Neural cell (in vitro differentiated cells): ENCODE data around the gene PCYT1B. TPM values are rescaled to one million over a fixed set of nuclear protein-coding genes. Genes with fewer than 3 reads are reported as not detected.

Experiments used
- H2AFZ ChIP-seq: fragments of 200-600, 300-800 bp; sonication (generic), shearing (Covaris generic); 2 replicates; pipeline ENCODE4 v1.6.0; 2014; ENCODE audit warnings: low read depth, mild to moderate bottlenecking, antibody characterized with exemption, low read length, moderate library complexity
- H3F3A ChIP-seq: fragments of 200-600 bp; shearing (Covaris generic); 2 replicates; pipeline ENCODE4 v1.6.1; 2016; ENCODE audit warnings: mild to moderate bottlenecking, moderate library complexity, mixed read lengths, antibody characterized with exemption, low read length; ENCODE audit not compliant: insufficient read depth, poor library complexity, severe bottlenecking
- H3K27ac ChIP-seq: fragments of 200-600, 300-800 bp; sonication (generic), shearing (Covaris generic); 2 replicates; pipeline ENCODE4 v1.5.1; 2014; ENCODE audit warnings: mild to moderate bottlenecking, low read length, moderate library complexity
- H3K27me3 ChIP-seq: fragments of 300-800, 200-600 bp; sonication (generic), shearing (Covaris generic); 2 replicates; pipeline ENCODE4 v1.6.0; 2014; ENCODE audit warnings: mild to moderate bottlenecking, low read depth, low read length, moderate library complexity; ENCODE audit not compliant: insufficient read depth
- H3K36me3 ChIP-seq: fragments of 300-800, 200-600 bp; sonication (generic), shearing (Covaris generic); 2 replicates; pipeline ENCODE4 v1.5.1; 2014; ENCODE audit warnings: mild to moderate bottlenecking, antibody characterized with exemption, low read length, moderate library complexity; ENCODE audit not compliant: insufficient read depth
- H3K4me2 ChIP-seq: fragments of 300-800, 200-600 bp; sonication (generic), shearing (Covaris generic); 2 replicates; pipeline ENCODE4 v1.6.0; 2014; ENCODE audit warnings: mild to moderate bottlenecking, low read length
- H3K4me3 ChIP-seq: fragments of 300-800, 200-600 bp; sonication (generic), shearing (Covaris generic); 2 replicates; pipeline ENCODE4 v1.5.1; 2014; ENCODE audit warnings: mild to moderate bottlenecking, low read length, moderate library complexity
- H3K79me2 ChIP-seq: fragments of 200-600 bp; shearing (Covaris generic); replicated peaks from 2 replicates; pipeline ENCODE4 v1.6.0; 2014; ENCODE audit warnings: mild to moderate bottlenecking, low read length, moderate library complexity; ENCODE audit not compliant: insufficient read depth
- H3K9ac ChIP-seq: fragments of 300-800, 200-600 bp; sonication (generic), shearing (Covaris generic); 2 replicates; pipeline ENCODE4 v1.6.1; 2016; ENCODE audit warnings: mild to moderate bottlenecking, low read length, mixed read lengths
- H3K9me2 ChIP-seq: fragments of 200-600 bp; shearing (Covaris generic); 2 replicates; pipeline ENCODE4 v1.6.1; 2016; ENCODE audit warnings: mild to moderate bottlenecking, low read length, mixed read lengths; ENCODE audit not compliant: insufficient read depth
- H3K9me3 ChIP-seq: fragments of 200-600, 300-800 bp; sonication (generic), shearing (Covaris generic); 2 replicates; pipeline ENCODE4 v1.6.1; 2016; ENCODE audit warnings: mild to moderate bottlenecking, mixed run types, low read length, moderate library complexity, mixed read lengths
- H4K20me1 ChIP-seq: fragments of 200-600 bp; shearing (Covaris generic); 2 replicates; pipeline ENCODE4 v1.6.1; 2016; ENCODE audit warnings: mild to moderate bottlenecking, mixed run types; ENCODE audit not compliant: insufficient read depth
- EP300 ChIP-seq: fragments of 450-650 bp; conservative IDR thresholded peaks from 2 replicates; pipeline ENCODE4 v1.6.1; 2014; ENCODE audit warnings: antibody characterized with exemption, mild to moderate bottlenecking, moderate library complexity; ENCODE audit not compliant: poor library complexity, severe bottlenecking
- EZH2 ChIP-seq: fragments of 200-600, 300-800 bp; shearing (Covaris generic), sonication (generic); IDR thresholded peaks from 2 replicates; pipeline ENCODE4 v1.6.1; 2014; ENCODE audit warnings: antibody characterized with exemption, low read length, borderline replicate concordance, mild to moderate bottlenecking; ENCODE audit not compliant: insufficient read depth, poor library complexity, severe bottlenecking
- MXI1 ChIP-seq: fragments of 450-650 bp; conservative IDR thresholded peaks from 2 replicates; pipeline ENCODE4 v1.6.1; 2014; ENCODE audit warnings: antibody characterized with exemption, mild to moderate bottlenecking; ENCODE audit not compliant: poor library complexity, severe bottlenecking
- POLR2AphosphoS5 ChIP-seq: IDR thresholded peaks from 2 replicates; pipeline ENCODE4 v1.6.1; 2012
- RAD21 ChIP-seq: fragments of 450-650 bp; conservative IDR thresholded peaks from 2 replicates; pipeline ENCODE4 v1.6.1; 2014; ENCODE audit warnings: antibody characterized with exemption, mild to moderate bottlenecking, moderate library complexity
- SMC3 ChIP-seq: fragments of 450-650 bp; conservative IDR thresholded peaks from 2 replicates; pipeline ENCODE4 v1.6.1; 2014; ENCODE audit warnings: antibody characterized with exemption, mild to moderate bottlenecking, moderate library complexity; ENCODE audit not compliant: poor library complexity
- TAF1 ChIP-seq: IDR thresholded peaks from 2 replicates; pipeline ENCODE4 v1.6.1; 2012; ENCODE audit warnings: low read depth
- polyA plus RNA-seq: library from polyadenylated mRNA; depleted of rRNA; stranded (reverse); fragments of >200 nt; gene quantifications from 2 replicates; pipeline ENCODE4 v1.2.3, GENCODE V29; 2014
- TF ChIP-seq, protein P1 (sequence below): fragments of 450-650 bp; IDR thresholded peaks from 2 replicates; pipeline ENCODE4 v1.5.1; 2014; ENCODE audit warnings: antibody characterized with exemption, mild to moderate bottlenecking, moderate library complexity; ENCODE audit not compliant: poor library complexity, severe bottlenecking

The PCYT1B gene
- polyA plus RNA-seq, 1 donor from 2014 or later = 10.6 TPM

DNA sequence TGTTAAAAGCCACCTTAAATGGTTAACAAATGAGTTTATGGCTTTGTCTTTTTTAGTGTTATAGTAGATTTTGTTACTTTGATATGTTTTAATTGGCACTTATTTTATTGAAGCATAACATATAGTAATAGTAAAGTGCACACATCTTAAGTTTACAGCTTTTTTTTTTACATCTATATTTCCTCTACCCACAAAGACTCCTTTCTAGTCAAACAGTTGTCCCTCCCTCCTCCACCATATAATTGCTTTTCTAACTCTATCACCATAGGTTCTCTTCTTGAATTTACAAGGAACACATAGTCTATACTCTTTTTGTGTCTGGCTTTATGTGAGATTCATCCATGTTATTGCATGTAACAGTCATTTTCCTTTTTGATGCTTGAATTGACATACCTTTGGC is 110.6 kb downstream of the PCYT1B start:
- Histone ChIP-seq H3K79me2 (no peaks in the 10 kb centered on the region), H3K4me3 (no peak overlapping the region), H3F3A (no peaks in the 10 kb centered on the region), H3K9ac (no peak overlapping the region), H3K9me2 (no peaks in the 10 kb centered on the region), H4K20me1 (no peaks in the 10 kb centered on the region), H3K36me3 (no peaks in the 10 kb centered on the region), H2AFZ (no peak overlapping the region), H3K27ac (no peak overlapping the region), H3K9me3 (no peaks in the 10 kb centered on the region), H3K4me2 (no peak overlapping the region), H3K27me3 (no peaks in the 10 kb centered on the region)
- TF ChIP-seq RAD21 (no peak), POLR2AphosphoS5 (no peak)

DNA sequence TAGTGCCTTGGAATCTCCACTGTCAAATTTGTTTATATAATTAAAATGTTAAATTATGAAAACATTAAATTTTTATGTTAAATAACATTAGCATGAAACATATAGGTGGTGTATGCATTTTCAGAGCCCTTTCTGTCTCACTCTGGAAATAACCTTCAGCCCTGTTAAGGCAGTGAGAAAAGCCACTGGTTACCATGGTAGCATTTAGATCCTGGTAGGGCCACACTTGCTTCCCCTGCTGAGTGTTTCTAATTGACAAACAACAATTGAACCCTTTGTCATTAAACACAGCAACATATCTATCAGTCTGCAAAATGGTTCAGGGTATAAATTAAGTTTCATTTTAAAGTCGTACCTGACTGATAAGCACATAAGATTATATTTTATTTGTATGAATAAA is 118.5 kb downstream of the PCYT1B start:
- TF ChIP-seq MXI1 = no peak
- TF ChIP-seq SMC3 = no peak
- TF ChIP-seq, protein P1, sequence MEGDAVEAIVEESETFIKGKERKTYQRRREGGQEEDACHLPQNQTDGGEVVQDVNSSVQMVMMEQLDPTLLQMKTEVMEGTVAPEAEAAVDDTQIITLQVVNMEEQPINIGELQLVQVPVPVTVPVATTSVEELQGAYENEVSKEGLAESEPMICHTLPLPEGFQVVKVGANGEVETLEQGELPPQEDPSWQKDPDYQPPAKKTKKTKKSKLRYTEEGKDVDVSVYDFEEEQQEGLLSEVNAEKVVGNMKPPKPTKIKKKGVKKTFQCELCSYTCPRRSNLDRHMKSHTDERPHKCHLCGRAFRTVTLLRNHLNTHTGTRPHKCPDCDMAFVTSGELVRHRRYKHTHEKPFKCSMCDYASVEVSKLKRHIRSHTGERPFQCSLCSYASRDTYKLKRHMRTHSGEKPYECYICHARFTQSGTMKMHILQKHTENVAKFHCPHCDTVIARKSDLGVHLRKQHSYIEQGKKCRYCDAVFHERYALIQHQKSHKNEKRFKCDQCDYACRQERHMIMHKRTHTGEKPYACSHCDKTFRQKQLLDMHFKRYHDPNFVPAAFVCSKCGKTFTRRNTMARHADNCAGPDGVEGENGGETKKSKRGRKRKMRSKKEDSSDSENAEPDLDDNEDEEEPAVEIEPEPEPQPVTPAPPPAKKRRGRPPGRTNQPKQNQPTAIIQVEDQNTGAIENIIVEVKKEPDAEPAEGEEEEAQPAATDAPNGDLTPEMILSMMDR = no peak
- H3K36me3 ChIP-seq = no peaks in the 10 kb centered on the region
- no peaks in the 10 kb centered on the region for H3K9me3 ChIP-seq
- H3K79me2 ChIP-seq = no peaks in the 10 kb centered on the region
- H3K4me3 ChIP-seq = no peak overlapping the region
- H3K4me2 ChIP-seq = no peak overlapping the region
- H3K27me3 ChIP-seq = no peaks in the 10 kb centered on the region
- H3K9ac ChIP-seq = no peak overlapping the region
- H3K27ac ChIP-seq = no peak overlapping the region
- H4K20me1 ChIP-seq = no peaks in the 10 kb centered on the region
- H3F3A ChIP-seq = no peaks in the 10 kb centered on the region
- H3K9me2 ChIP-seq = no peaks in the 10 kb centered on the region
- no peak overlapping the region for H2AFZ ChIP-seq

DNA sequence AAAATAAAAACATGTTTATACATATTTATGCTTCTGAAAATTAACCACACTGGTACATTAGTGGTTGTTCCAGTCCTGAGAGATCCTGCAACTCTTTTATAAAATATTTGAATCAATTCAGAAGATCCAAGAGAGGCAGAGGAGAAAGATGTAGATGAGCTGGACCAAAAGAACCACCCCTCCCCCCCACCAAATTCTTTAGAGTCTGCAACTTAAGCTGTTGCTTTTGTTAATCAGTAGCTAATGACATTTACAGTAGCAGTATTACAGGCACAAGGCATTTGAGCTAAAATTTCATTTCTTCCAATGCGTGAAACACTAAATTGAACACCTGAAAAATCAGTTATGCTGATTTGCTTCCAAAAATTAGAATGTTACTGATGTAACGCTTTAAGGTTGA is 120.5 kb downstream of the PCYT1B start:
- Histone ChIP-seq H3K9me3 (no peaks in the 10 kb centered on the region), H3K27ac (no peak overlapping the region), H3F3A (no peaks in the 10 kb centered on the region), H3K4me2 (no peak overlapping the region), H3K9ac (no peak overlapping the region), H2AFZ (no peak overlapping the region), H3K9me2 (no peaks in the 10 kb centered on the region), H4K20me1 (no peaks in the 10 kb centered on the region), H3K4me3 (no peak overlapping the region), H3K27me3 (no peaks in the 10 kb centered on the region), H3K36me3 (no peaks in the 10 kb centered on the region), H3K79me2 (no peaks in the 10 kb centered on the region)
- no peak for TF ChIP-seq SMC3
- no peak for TF ChIP-seq POLR2AphosphoS5
- no peak for TF ChIP-seq EP300
- TF ChIP-seq RAD21 = no peak
- TF ChIP-seq, protein P1 = no peak
- TF ChIP-seq TAF1 = no peak
- TF ChIP-seq EZH2 = no peak
